GM20000 (cell line): ENCODE results near the gene USP46.

Experiments used
- DNase-seq: peaks from one replicate; pipeline ENCODE4 v3.0.0; 2012; ENCODE audit warnings: low spot score
- TF ChIP-seq, protein P1 (sequence below): IDR thresholded peaks from 2 replicates; pipeline ENCODE4 v1.5.1; 2012; ENCODE audit warnings: mild to moderate bottlenecking, control low read depth; ENCODE audit errors: extremely low read depth, missing control alignments

The USP46 gene

DNA sequence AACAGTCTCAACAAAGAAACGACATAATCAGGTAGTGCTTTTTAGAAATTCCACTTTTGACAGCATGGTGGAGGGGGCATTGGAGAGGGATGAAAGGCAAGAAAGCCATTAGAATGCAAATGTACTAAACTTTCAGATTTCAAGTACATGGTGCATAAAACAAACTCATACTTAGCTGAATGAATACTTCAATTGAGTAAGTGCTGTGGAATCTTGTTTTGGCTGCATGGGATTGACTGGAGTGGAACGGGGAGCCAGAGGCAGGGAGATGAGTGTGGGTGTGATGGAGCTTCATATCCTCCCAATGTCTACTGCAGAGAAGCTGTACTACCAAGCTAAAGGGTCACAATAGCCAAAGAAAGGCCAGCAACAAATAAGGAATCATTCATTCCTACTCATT is 52.4 kb downstream of the USP46 start:
- TF ChIP-seq, protein P1, sequence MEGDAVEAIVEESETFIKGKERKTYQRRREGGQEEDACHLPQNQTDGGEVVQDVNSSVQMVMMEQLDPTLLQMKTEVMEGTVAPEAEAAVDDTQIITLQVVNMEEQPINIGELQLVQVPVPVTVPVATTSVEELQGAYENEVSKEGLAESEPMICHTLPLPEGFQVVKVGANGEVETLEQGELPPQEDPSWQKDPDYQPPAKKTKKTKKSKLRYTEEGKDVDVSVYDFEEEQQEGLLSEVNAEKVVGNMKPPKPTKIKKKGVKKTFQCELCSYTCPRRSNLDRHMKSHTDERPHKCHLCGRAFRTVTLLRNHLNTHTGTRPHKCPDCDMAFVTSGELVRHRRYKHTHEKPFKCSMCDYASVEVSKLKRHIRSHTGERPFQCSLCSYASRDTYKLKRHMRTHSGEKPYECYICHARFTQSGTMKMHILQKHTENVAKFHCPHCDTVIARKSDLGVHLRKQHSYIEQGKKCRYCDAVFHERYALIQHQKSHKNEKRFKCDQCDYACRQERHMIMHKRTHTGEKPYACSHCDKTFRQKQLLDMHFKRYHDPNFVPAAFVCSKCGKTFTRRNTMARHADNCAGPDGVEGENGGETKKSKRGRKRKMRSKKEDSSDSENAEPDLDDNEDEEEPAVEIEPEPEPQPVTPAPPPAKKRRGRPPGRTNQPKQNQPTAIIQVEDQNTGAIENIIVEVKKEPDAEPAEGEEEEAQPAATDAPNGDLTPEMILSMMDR: no peak
- DNase-seq: no peak

DNA sequence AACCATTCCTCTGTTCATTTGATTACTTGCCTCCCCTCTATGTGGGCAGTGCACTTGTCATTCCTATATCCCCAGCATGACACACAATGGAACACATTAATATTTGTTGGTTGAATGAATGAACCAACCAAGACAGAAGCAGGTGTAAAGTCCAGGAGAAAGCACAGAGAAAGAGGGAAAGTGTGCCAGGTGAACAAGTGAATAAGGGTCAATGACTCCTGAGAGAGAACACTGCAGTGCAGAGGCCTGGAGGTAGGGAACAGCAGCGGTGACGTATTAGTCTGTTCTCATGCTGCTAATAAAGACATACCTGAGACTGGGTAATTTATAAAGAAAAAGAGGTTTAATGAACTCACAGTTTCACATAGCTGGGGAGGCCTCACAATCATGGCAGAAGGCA is 53.1 kb downstream of the USP46 start:
- TF ChIP-seq, protein P1: no peak
- DNase-seq: no peak

DNA sequence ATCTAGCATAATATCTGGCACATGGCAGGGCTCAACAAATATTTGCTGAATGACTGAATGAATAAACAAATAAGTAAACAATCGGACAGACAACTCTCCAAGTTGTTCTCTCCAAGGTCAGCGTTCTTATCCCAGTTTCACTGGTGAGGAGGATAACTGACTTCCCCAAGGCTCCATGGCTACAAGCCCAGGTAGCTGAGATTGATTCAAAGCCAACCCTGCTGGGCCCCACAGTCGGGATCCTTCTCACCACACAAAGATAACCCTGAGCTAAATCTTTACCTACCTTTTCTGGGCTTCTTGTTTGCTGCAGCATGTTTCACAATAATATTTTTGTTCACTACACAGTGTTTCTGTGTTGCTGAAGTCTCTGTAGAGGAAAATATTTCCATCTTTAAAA is 54.9 kb downstream of the USP46 start:
- TF ChIP-seq, protein P1: no peak
- DNase-seq: no peak

- TF ChIP-seq, protein P1: no peak
These were observed 58.8 kb downstream of the USP46 start for GRCh38 chr4:52600275-52600674.

GRCh38 chr4:52595001-52595400 is 64.1 kb downstream of the USP46 start:
- TF ChIP-seq, protein P1: no peak
- DNase-seq: no peak

More at GRCh38 chr4:52600275-52600674, 58.8 kb downstream of the USP46 start:
- no peak for DNase-seq

DNA sequence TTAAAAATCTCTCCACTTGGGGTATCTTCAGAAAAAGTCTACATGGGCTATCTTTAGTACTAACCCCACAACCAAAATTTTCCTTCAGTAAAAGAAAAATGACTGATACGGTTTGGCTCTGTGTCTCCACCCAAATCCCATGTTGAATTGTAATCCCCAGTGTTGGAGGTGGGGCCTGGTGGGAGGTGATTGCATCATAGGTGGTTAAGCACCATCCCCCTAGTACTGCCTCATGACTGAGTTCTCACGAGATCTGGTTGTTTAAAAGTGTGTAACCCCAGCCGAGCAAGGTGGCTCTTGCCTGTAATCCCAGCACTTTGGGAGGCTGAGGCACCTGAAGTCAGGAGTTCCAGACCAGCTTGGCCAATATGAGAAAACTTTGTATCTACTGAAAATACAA is 66.8 kb downstream of the USP46 start:
- TF ChIP-seq, protein P1: no peak
- no peak for DNase-seq

- TF ChIP-seq, protein P1: no peak
- no peak for DNase-seq
These were observed 70.1 kb downstream of the USP46 start for GRCh38 chr4:52588771-52589591.
